Measurements from ENCODE around the gene DKKL1. TPM values are rescaled to one million over a fixed set of nuclear protein-coding genes. Genes with fewer than 3 reads are reported as not detected.

The DKKL1 gene
- total RNA-seq, 2 donors from 2014 or later: 1.8 to 2.1 TPM

GRCh38 chr19:49393881-49394280 lies 30.2 kb downstream of the DKKL1 start:
- Mint-ChIP-seq H3K4me1 (peaks cover 11% of the 10 kb centered on the region), H3K9me3 (no peaks in the 10 kb centered on the region), H3K36me3 (ENCODE audit: low read depth) (no peaks in the 10 kb centered on the region), H3K4me3 (no peak overlapping the region), H3K27me3 (ENCODE audit: insufficient read depth) (peaks cover 10% of the 10 kb centered on the region), H3K27ac (no peak overlapping the region)
- no peak for TF ChIP-seq CTCF (conservative IDR thresholded peaks at IDR 0.05)
- H3K4me1 ChIP-seq (ENCODE audit: control insufficient read depth, insufficient read depth, low read length): no peaks in the 10 kb centered on the region
- no peaks in the 10 kb centered on the region for H3K36me3 ChIP-seq (ENCODE audit: control insufficient read depth, insufficient read depth, low read length)
- H3K4me3 ChIP-seq (ENCODE audit: low read length): no peak overlapping the region
- H3K27ac ChIP-seq (ENCODE audit: low read depth, low read length): no peak overlapping the region
- H3K27me3 ChIP-seq (ENCODE audit: control insufficient read depth, insufficient read depth, low read length, poor library complexity, severe bottlenecking): peaks cover 9% of the 10 kb centered on the region
- H3K9ac ChIP-seq (ENCODE audit: extremely low read depth, low read length, poor library complexity, severe bottlenecking): no peak overlapping the region
- DNase-seq: no peak
- H3K9me3 ChIP-seq (ENCODE audit: control insufficient read depth, low read length): no peaks in the 10 kb centered on the region
- WGBS, 2 experiments (ENCODE audit: insufficient coverage in 1 of 2, insufficient read length in 1 of 2): 85 to 100% methylated on average over 1 to 4 of the region's 5 CpGs

DNA sequence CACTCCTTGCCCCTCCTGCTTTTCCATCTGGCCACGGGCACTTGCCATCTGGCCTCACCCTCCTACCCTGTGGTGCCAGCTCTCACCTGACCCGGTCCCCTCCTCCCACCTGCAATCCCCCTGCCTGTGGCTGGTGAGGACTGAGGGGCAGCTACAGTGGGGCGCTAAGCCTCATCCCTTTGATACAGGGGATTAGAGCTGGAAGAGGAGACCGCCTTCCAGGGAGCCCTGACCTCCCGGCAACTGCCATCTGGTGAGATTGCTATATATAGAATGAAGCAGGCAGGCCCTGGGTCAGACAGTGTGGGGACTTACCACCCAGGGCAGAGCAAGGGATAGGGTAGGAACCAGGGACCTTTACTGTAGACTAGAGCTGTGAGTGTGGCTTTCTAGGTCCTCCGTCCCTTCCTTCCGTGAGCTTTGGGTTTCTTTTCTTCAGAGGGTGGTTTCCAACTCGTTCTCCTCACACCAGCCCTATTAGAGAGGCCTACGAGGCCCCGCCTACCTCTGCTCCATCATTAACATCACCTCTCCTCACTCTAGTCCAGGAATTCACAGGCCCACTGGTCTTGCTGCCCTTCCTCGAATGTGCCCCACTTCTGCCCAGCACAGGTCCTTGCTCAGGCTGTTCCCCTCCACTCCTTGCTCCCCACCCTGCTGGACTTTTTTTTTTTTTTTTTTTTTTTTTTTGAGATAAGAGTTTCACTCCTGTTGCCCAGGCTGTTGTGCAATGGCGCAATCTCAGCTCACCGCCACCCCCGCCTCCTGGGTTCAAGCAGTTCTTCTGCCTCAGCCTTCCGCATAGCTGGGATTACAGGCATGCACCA lies 32.1 kb downstream of the DKKL1 start:
- Mint-ChIP-seq H3K4me1 (peaks cover 13% of the 10 kb centered on the region), H3K27me3 (ENCODE audit: insufficient read depth) (peaks cover 4% of the 10 kb centered on the region), H3K36me3 (ENCODE audit: low read depth) (no peaks in the 10 kb centered on the region), H3K9me3 (no peaks in the 10 kb centered on the region), H3K27ac (no peak overlapping the region), H3K4me3 (no peak overlapping the region)
- Histone ChIP-seq H3K9ac (ENCODE audit: extremely low read depth, low read length, poor library complexity, severe bottlenecking) (no peak overlapping the region), H3K4me3 (ENCODE audit: low read length) (no peak overlapping the region), H3K9me3 (ENCODE audit: control insufficient read depth, low read length) (no peaks in the 10 kb centered on the region), H3K27ac (ENCODE audit: low read depth, low read length) (no peak overlapping the region), H3K27me3 (ENCODE audit: control insufficient read depth, insufficient read depth, low read length, poor library complexity, severe bottlenecking) (peaks cover 9% of the 10 kb centered on the region), H3K4me1 (ENCODE audit: control insufficient read depth, insufficient read depth, low read length) (no peaks in the 10 kb centered on the region), H3K36me3 (ENCODE audit: control insufficient read depth, insufficient read depth, low read length) (no peaks in the 10 kb centered on the region)
- DNase-seq: no peak
- 76 to 80% methylated on average over 10 to 15 of the region's 15 CpGs for WGBS, 2 experiments (ENCODE audit: insufficient coverage in 1 of 2, insufficient read length in 1 of 2)
- no peak for TF ChIP-seq CTCF (conservative IDR thresholded peaks at IDR 0.05)

GRCh38 chr19:49396738-49397505 lies 33.2 kb downstream of the DKKL1 start:
- H3K4me1 ChIP-seq (ENCODE audit: control insufficient read depth, insufficient read depth, low read length): no peaks in the 10 kb centered on the region
- peaks cover 3% of the 10 kb centered on the region for H3K27me3 Mint-ChIP-seq (ENCODE audit: insufficient read depth)
- H3K4me3 ChIP-seq (ENCODE audit: low read length): no peak overlapping the region
- no peaks in the 10 kb centered on the region for H3K36me3 ChIP-seq (ENCODE audit: control insufficient read depth, insufficient read depth, low read length)
- H3K9me3 Mint-ChIP-seq: no peaks in the 10 kb centered on the region
- WGBS, 2 experiments (ENCODE audit: insufficient coverage in 1 of 2, insufficient read length in 1 of 2): 91% methylated on average over 6 to 8 of the region's 8 CpGs
- no peak for TF ChIP-seq CTCF (conservative IDR thresholded peaks at IDR 0.05)
- peaks cover 9% of the 10 kb centered on the region for H3K27me3 ChIP-seq (ENCODE audit: control insufficient read depth, insufficient read depth, low read length, poor library complexity, severe bottlenecking)
- no peak overlapping the region for H3K9ac ChIP-seq (ENCODE audit: extremely low read depth, low read length, poor library complexity, severe bottlenecking)
- no peak overlapping the region for H3K4me3 Mint-ChIP-seq
- no peaks in the 10 kb centered on the region for H3K36me3 Mint-ChIP-seq (ENCODE audit: low read depth)
- peak overlapping the region; percentile 61 for H3K27ac Mint-ChIP-seq
- no peak for DNase-seq
- peaks cover 13% of the 10 kb centered on the region for H3K4me1 Mint-ChIP-seq
- no peak overlapping the region for H3K27ac ChIP-seq (ENCODE audit: low read depth, low read length)
- no peaks in the 10 kb centered on the region for H3K9me3 ChIP-seq (ENCODE audit: control insufficient read depth, low read length)

All from endodermal cell (in vitro differentiated cells).